HEK293 (cell line): ENCODE data around the gene YWHAE.

Experiments used
- GLIS1 ChIP-seq: fragments of 450-650 bp; formaldehyde crosslinking; IDR thresholded peaks from 2 replicates; pipeline ENCODE4 v1.5.1; 2016; ENCODE audit warnings: missing biosample characterization, missing genetic modification characterization
- KLF10 ChIP-seq: fragments of 450-650 bp; IDR thresholded peaks from 2 replicates; pipeline ENCODE4 v1.5.1; 2018; ENCODE audit warnings: missing biosample characterization, mild to moderate bottlenecking, missing genetic modification characterization
- PBX3 ChIP-seq: sonication (generic); formaldehyde crosslinking; IDR thresholded peaks from 2 replicates; pipeline ENCODE4 v1.8.1; 2022; ENCODE audit warnings: mild to moderate bottlenecking, moderate library complexity, missing genetic modification reagents
- PRDM1 ChIP-seq: fragments of 450-650 bp; formaldehyde crosslinking; IDR thresholded peaks from 2 replicates; pipeline ENCODE4; 2016; ENCODE audit warnings: missing biosample characterization, missing genetic modification characterization
- SALL2 ChIP-seq: fragments of 450-650 bp; formaldehyde crosslinking; IDR thresholded peaks from 2 replicates; pipeline ENCODE4 v1.5.0; 2017; ENCODE audit warnings: missing biosample characterization, mild to moderate bottlenecking, missing genetic modification characterization, borderline replicate concordance
- SCRT1 ChIP-seq: fragments of 450-650 bp; formaldehyde crosslinking; IDR thresholded peaks from 2 replicates; pipeline ENCODE4 v1.5.1; 2016; ENCODE audit warnings: missing biosample characterization, missing genetic modification characterization, borderline replicate concordance
- SP3 ChIP-seq: fragments of 450-650 bp; formaldehyde crosslinking; IDR thresholded peaks from 2 replicates; pipeline ENCODE4 v1.5.1; 2016; ENCODE audit warnings: missing biosample characterization, missing genetic modification characterization
- ZBTB21 ChIP-seq: fragments of 450-650 bp; formaldehyde crosslinking; IDR thresholded peaks from 2 replicates; pipeline ENCODE4 v1.5.1; 2017; ENCODE audit warnings: missing biosample characterization, missing genetic modification characterization
- ZBTB26 ChIP-seq: fragments of 450-650 bp; formaldehyde crosslinking; optimal IDR thresholded peaks from 2 replicates; pipeline ENCODE3; 2016; ENCODE audit warnings: missing biosample characterization, mild to moderate bottlenecking, missing genetic modification characterization
- ZFHX2 ChIP-seq: fragments of 450-650 bp; formaldehyde crosslinking; conservative IDR thresholded peaks from 2 replicates; pipeline ENCODE4 v1.5.1; 2016; ENCODE audit warnings: missing biosample characterization, missing genetic modification characterization
- ZFP37 ChIP-seq: fragments of 450-650 bp; formaldehyde crosslinking; IDR thresholded peaks from 2 replicates; pipeline ENCODE4 v1.5.1; 2016; ENCODE audit warnings: missing biosample characterization, missing genetic modification characterization
- ZFP41 ChIP-seq: fragments of 450-650 bp; formaldehyde crosslinking; IDR thresholded peaks from 2 replicates; pipeline ENCODE4 v1.5.1; 2016; ENCODE audit warnings: missing biosample characterization, missing genetic modification characterization, borderline replicate concordance
- ZNF132 ChIP-seq: fragments of 450-650 bp; formaldehyde crosslinking; IDR thresholded peaks from 2 replicates; pipeline ENCODE4 v1.5.1; 2017; ENCODE audit warnings: missing biosample characterization, missing genetic modification characterization, borderline replicate concordance
- ZNF169 ChIP-seq: fragments of 450-650 bp; formaldehyde crosslinking; IDR thresholded peaks from 2 replicates; pipeline ENCODE4 v1.5.1; 2016; ENCODE audit warnings: missing biosample characterization, missing genetic modification characterization
- ZNF18 ChIP-seq: fragments of 450-650 bp; formaldehyde crosslinking; IDR thresholded peaks from 2 replicates; pipeline ENCODE4 v1.5.1; 2016; ENCODE audit warnings: missing biosample characterization, missing genetic modification characterization
- ZNF274 ChIP-seq, 2 experiments: fragments of 200-500 bp in 1 of 2; fragments of 450-650 bp in 1 of 2; sonication (Bioruptor generic) in 1 of 2; formaldehyde crosslinking in 1 of 2; IDR thresholded peaks; 2 replicates each; pipeline versions ENCODE4 v1.5.1 to v1.6.1; 2014 to 2016; ENCODE audit warnings: borderline replicate concordance in 1 of 2, inconsistent platforms in 1 of 2, low read length in 1 of 2, missing biosample characterization in 1 of 2, missing genetic modification characterization in 1 of 2
- ZNF354C ChIP-seq: fragments of 450-650 bp; formaldehyde crosslinking; IDR thresholded peaks from 2 replicates; pipeline ENCODE4 v1.5.1; 2016; ENCODE audit warnings: missing biosample characterization, missing genetic modification characterization, low read depth, borderline replicate concordance
- ZNF394 ChIP-seq: fragments of 450-650 bp; formaldehyde crosslinking; IDR thresholded peaks from 2 replicates; pipeline ENCODE4 v1.5.1; 2016; ENCODE audit warnings: missing biosample characterization, missing genetic modification characterization, mild to moderate bottlenecking, moderate library complexity, borderline replicate concordance
- ZNF433 ChIP-seq: fragments of 450-650 bp; formaldehyde crosslinking; IDR thresholded peaks from 2 replicates; pipeline ENCODE4 v1.5.1; 2016; ENCODE audit warnings: missing biosample characterization, missing genetic modification characterization, low read depth
- ZNF544 ChIP-seq: fragments of 450-650 bp; formaldehyde crosslinking; IDR thresholded peaks from 2 replicates; pipeline ENCODE4 v1.5.0; 2017; ENCODE audit warnings: missing biosample characterization, missing genetic modification characterization
- ZNF555 ChIP-seq: fragments of 450-650 bp; formaldehyde crosslinking; conservative IDR thresholded peaks from 2 replicates; pipeline ENCODE4 v1.5.1; 2017; ENCODE audit warnings: missing biosample characterization, mild to moderate bottlenecking, missing genetic modification characterization, inconsistent platforms
- ZNF560 ChIP-seq: fragments of 450-650 bp; formaldehyde crosslinking; IDR thresholded peaks from 2 replicates; pipeline ENCODE4 v1.5.1; 2017; ENCODE audit warnings: missing biosample characterization, missing genetic modification characterization, borderline replicate concordance
- ZNF585B ChIP-seq: fragments of 450-650 bp; formaldehyde crosslinking; IDR thresholded peaks from 2 replicates; pipeline ENCODE4 v1.5.1; 2016; ENCODE audit warnings: missing biosample characterization, missing genetic modification characterization
- ZNF610 ChIP-seq: fragments of 450-650 bp; formaldehyde crosslinking; IDR thresholded peaks from 2 replicates; pipeline ENCODE4 v1.5.1; 2016; ENCODE audit warnings: missing biosample characterization, missing genetic modification characterization, borderline replicate concordance
- ZNF626 ChIP-seq: fragments of 450-650 bp; sonication (Bioruptor Pico); formaldehyde crosslinking; IDR thresholded peaks from 2 replicates; pipeline ENCODE4 v1.5.1; 2018; ENCODE audit warnings: missing biosample characterization, missing genetic modification characterization, inconsistent platforms
- ZNF645 ChIP-seq: fragments of 450-650 bp; formaldehyde crosslinking; IDR thresholded peaks from 2 replicates; pipeline ENCODE4; 2016; ENCODE audit warnings: missing biosample characterization, missing genetic modification characterization
- ZNF654 ChIP-seq: fragments of 450-650 bp; formaldehyde crosslinking; IDR thresholded peaks from 2 replicates; pipeline ENCODE4 v1.5.1; 2016; ENCODE audit warnings: low read depth, missing biosample characterization, missing genetic modification characterization
- ZNF692 ChIP-seq: fragments of 450-650 bp; formaldehyde crosslinking; IDR thresholded peaks from 2 replicates; pipeline ENCODE4 v1.5.1; 2016; ENCODE audit warnings: missing biosample characterization, missing genetic modification characterization
- ZNF707 ChIP-seq: fragments of 450-650 bp; formaldehyde crosslinking; IDR thresholded peaks from 2 replicates; pipeline ENCODE4 v1.5.1; 2016; ENCODE audit warnings: missing biosample characterization, missing genetic modification characterization
- ZNF768 ChIP-seq: fragments of 450-650 bp; formaldehyde crosslinking; IDR thresholded peaks from 2 replicates; pipeline ENCODE4 v1.5.1; 2018; ENCODE audit warnings: missing biosample characterization, mild to moderate bottlenecking, missing genetic modification characterization
- ZNF776 ChIP-seq: fragments of 450-650 bp; formaldehyde crosslinking; IDR thresholded peaks from 2 replicates; pipeline ENCODE4 v1.5.0; 2017; ENCODE audit warnings: missing biosample characterization, missing genetic modification characterization, borderline replicate concordance
- ZNF785 ChIP-seq: fragments of 450-650 bp; formaldehyde crosslinking; IDR thresholded peaks from 2 replicates; pipeline ENCODE4 v1.5.1; 2016; ENCODE audit warnings: missing biosample characterization, missing genetic modification characterization
- ZSCAN18 ChIP-seq: fragments of 450-650 bp; formaldehyde crosslinking; IDR thresholded peaks from 2 replicates; pipeline ENCODE4 v1.5.1; 2016; ENCODE audit warnings: missing biosample characterization, missing genetic modification characterization

The YWHAE gene

GRCh38 chr17:1315891-1316403, 84.1 kb downstream of the YWHAE start (continued):
- TF ChIP-seq PBX3 (CRISPR knock-in tag) (no peak), ZNF692 (peak; percentile 63; the same call in 1 of the 2 replicates), ZNF555 (no peak), ZNF768 (tag by site-specific recombination) (no peak), SCRT1 (tag by site-specific recombination) (peak; percentile 55; the same call in 1 of the 2 replicates), ZNF654 (tag by site-specific recombination) (no peak), ZSCAN18 (no peak), ZNF776 (no peak), ZNF544 (tag by site-specific recombination) (no peak), ZNF132 (no peak), ZBTB26 (no peak), KLF10 (tag by site-specific recombination) (peak; percentile 47; the same call in 1 of the 2 replicates), ZNF560 (no peak), ZNF433 (tag by site-specific recombination) (no peak), ZNF18 (tag by site-specific recombination) (peak; percentile 88), ZNF585B (tag by site-specific recombination) (no peak), ZNF274 (IDR thresholded peaks at IDR 0.05; ENCODE audit: low read length) (no peak), ZNF274 (tag by site-specific recombination; IDR thresholded peaks at IDR 0.05; ENCODE audit: borderline replicate concordance) (no peak), ZNF645 (tag by site-specific recombination) (no peak; the same call in 1 of the 2 replicates), ZFHX2 (tag by site-specific recombination) (no peak), ZNF610 (tag by site-specific recombination) (no peak), ZNF626 (tag by site-specific recombination) (no peak), ZNF707 (no peak), ZNF785 (tag by site-specific recombination) (no peak), GLIS1 (peak; percentile 100), SALL2 (tag by site-specific recombination) (no peak), ZNF354C (0 out of 2 replicates have a peak, but pooled peaks have one; percentile 5), PRDM1 (tag by site-specific recombination) (no peak), ZBTB21 (tag by site-specific recombination) (no peak), ZFP41 (tag by site-specific recombination) (no peak), ZNF394 (no peak), ZFP37 (tag by site-specific recombination) (no peak), ZNF169 (no peak), SP3 (tag by site-specific recombination) (no peak)
